Fibroblast of pulmonary artery (primary cell): ENCODE data around the gene OTOS.

Source experiments
- DNase-seq: peaks from one replicate; pipeline ENCODE4 v3.0.0-alpha.2; 2010; ENCODE audit warnings: low read depth
- H3K4me3 ChIP-seq: replicated peaks from 2 replicates; pipeline ENCODE4 v1.5.1; 2011; ENCODE audit warnings: low read depth, mild to moderate bottlenecking, control low read depth, low read length, moderate library complexity
- CTCF ChIP-seq: IDR thresholded peaks from 2 replicates; pipeline ENCODE4 v1.5.1; 2011; ENCODE audit warnings: mild to moderate bottlenecking, control low read depth, low read length, inconsistent platforms; ENCODE audit errors: missing control alignments

The OTOS gene

DNA sequence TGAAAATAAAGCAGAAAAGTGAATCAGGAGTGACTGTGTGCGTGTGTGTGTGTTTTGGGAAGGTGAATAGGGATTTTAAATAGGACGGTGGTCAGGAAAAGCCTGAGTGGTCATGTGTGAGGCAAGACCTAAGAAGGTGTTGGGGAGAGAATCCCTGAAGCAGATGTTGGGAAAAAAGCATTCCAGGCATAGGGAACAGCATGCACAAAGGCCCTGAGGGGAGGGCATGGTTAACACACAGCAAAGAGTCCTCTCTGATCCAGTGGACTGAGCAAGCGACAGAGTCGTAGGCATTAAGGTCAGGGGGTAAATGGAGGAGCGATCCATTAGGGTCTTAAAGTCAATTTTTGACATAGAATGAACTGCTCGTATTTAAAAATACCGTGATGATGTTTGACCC lies 34.0 kb upstream of the OTOS start:
- no peak for DNase-seq
- H3K4me3 ChIP-seq: no peak overlapping the region
- no peak for TF ChIP-seq CTCF

DNA sequence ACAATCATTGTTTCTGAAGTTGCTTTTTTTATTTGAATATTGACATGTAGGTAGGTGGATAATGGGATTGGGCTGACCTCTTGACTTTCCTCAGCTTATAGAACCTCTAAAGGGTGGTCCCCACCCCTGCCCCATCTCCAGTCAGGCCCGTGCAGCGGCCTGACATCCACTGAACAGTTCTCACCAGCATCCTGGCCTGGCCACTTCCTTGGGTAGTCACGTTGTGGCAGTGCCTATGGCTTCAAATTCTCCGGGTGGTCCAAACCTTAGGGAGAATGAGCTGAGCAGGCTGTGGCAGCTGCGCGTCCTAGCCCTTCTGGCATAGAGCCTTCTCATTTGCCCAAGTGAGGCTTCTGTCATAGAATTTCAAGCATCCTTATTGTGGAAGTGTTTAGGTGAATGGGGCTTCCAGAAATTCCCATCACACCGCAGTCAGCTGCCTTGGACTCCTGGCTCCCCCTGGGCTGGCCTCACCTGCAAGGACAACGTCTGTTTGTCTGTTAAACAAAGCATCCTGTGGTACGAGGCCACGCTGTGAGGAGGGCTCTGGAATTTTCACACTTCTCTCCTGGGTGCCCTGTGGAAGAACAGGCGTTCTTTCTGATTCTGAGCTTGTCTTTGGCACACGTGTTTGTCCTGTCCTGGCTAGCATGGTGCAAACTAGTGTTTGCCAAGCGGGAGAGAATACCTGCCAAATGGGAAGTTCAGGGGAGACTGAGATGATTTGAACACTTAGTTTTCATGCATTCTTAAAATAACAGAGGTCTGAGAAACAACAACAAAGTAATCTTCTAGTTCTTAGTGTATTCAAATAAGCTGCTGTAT lies 31.8 kb upstream of the OTOS start:
- H3K4me3 ChIP-seq: no peak overlapping the region
- no peak for TF ChIP-seq CTCF

GRCh38 chr2:240170883-240171282 lies 30.4 kb upstream of the OTOS start:
- TF ChIP-seq CTCF: no peak
- H3K4me3 ChIP-seq: no peak overlapping the region
- no peak for DNase-seq

More for the DNA sequence above, 31.8 kb upstream of the OTOS start:
- no peak for DNase-seq

- no peak for DNase-seq
- TF ChIP-seq CTCF: no peak
- no peak overlapping the region for H3K4me3 ChIP-seq
Observed at GRCh38 chr2:240170354-240170735, 29.9 kb upstream of the OTOS start.

GRCh38 chr2:240169486-240170353 lies 29.3 kb upstream of the OTOS start:
- TF ChIP-seq CTCF: no peak
- no peak for DNase-seq
- H3K4me3 ChIP-seq: no peak overlapping the region

DNA sequence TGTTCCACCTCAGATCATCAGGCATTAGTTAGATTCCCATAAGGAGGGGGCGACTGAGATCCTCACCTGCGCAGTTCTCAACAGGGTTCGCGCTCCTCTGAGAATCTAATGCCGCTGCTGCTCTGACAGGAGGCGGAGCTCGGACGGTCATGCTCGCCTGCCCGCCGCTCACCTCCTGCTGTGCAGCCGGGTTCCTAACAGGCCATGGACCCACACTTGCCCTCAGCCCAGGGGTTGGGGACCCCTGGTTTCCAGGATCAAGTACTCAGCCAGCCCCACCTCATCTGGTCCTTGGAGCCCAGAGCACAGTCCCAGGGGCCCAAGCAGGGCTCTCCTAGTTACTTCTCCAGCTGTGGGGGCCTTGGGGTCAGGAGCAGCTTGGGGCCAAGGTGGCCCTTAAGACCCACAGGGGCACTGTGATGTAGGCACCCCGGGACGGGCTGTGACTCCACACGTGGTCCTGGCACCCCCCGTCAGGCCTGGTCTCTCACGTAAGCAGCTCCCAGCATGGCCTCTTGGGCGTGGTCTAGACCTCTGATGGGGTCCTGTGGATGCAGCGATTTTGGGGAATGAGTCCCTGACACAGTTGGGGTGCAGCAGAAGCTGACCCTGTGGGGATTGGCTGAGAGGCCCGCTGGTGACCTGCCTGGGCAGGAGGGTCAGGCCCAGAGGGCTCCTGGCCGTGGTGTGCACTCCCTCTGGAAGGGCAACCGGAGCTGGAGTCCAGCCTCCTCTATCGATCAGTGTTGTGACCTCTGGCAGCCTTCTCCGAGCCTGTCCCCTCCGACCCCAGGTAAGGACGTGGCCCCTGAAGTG lies 28.3 kb upstream of the OTOS start:
- DNase-seq: no peak
- no peak overlapping the region for H3K4me3 ChIP-seq
- TF ChIP-seq CTCF: no peak
